Neuronal stem cell (in vitro differentiated cells): ENCODE measurements around the gene UPF1.

Source experiments
- DNase-seq: peaks from one replicate; pipeline ENCODE4 v3.0.0-alpha.2; 2013; ENCODE audit warnings: low spot score
- H2AFZ ChIP-seq: one replicate; pipeline ENCODE4 v1.6.1; 2013; ENCODE audit warnings: mild to moderate bottlenecking, low read length, inconsistent platforms
- H2AK5ac ChIP-seq: 2 replicates; pipeline ENCODE4 v1.6.1; 2013; ENCODE audit warnings: low read depth, mild to moderate bottlenecking, inconsistent platforms, low read length, moderate library complexity, mixed read lengths
- H2BK120ac ChIP-seq: 2 replicates; pipeline ENCODE4 v1.6.1; 2013; ENCODE audit warnings: low read depth, mild to moderate bottlenecking, inconsistent platforms, low read length, moderate library complexity, mixed read lengths
- H2BK12ac ChIP-seq: one replicate; pipeline ENCODE4 v1.6.1; 2013; ENCODE audit warnings: low read length, inconsistent platforms
- H2BK15ac ChIP-seq: 2 replicates; pipeline ENCODE4 v1.6.1; 2013; ENCODE audit warnings: mild to moderate bottlenecking, low read length, inconsistent platforms, mixed read lengths
- H2BK5ac ChIP-seq: one replicate; pipeline ENCODE4 v1.6.1; 2013; ENCODE audit warnings: inconsistent platforms, mild to moderate bottlenecking, low read length, moderate library complexity
- H3K14ac ChIP-seq: one replicate; pipeline ENCODE4 v1.6.1; 2013; ENCODE audit warnings: low read length, inconsistent platforms
- H3K18ac ChIP-seq: 2 replicates; pipeline ENCODE4 v1.6.1; 2013; ENCODE audit warnings: low read length, inconsistent platforms
- H3K23ac ChIP-seq: 2 replicates; pipeline ENCODE4 v1.6.1; 2013; ENCODE audit warnings: low read depth, mild to moderate bottlenecking, mixed read lengths, low read length, inconsistent platforms; ENCODE audit not compliant: poor library complexity
- H3K27ac ChIP-seq: replicated peaks from 3 replicates; pipeline ENCODE4 v1.5.1; 2013; ENCODE audit warnings: low read length, inconsistent platforms
- H3K27me3 ChIP-seq, 3 experiments: 2 replicates each; pipeline ENCODE4 v1.6.1; 2013; ENCODE audit warnings: low read length in 3 of 3, mild to moderate bottlenecking in 2 of 3, inconsistent platforms in 1 of 3, low read depth in 1 of 3, mixed read lengths in 1 of 3, moderate library complexity in 1 of 3; ENCODE audit not compliant: control insufficient read depth in 3 of 3, insufficient read depth in 3 of 3
- H3K36me3 ChIP-seq, 2 donors: replicated peaks in 1 of 2; 2 replicates each; pipeline ENCODE4 v1.6.1; 2013; ENCODE audit warnings: low read length in 2 of 2; ENCODE audit not compliant: control insufficient read depth in 2 of 2, insufficient read depth in 2 of 2
- H3K4ac ChIP-seq: 2 replicates; pipeline ENCODE4 v1.6.1; 2013; ENCODE audit warnings: inconsistent platforms, mild to moderate bottlenecking, low read length, moderate library complexity
- H3K4me1 ChIP-seq, 2 donors: 1 replicate in 1 of 2; 2 replicates in 1 of 2; pipeline ENCODE4 v1.6.1; 2013; ENCODE audit warnings: low read length in 2 of 2, low read depth in 1 of 2; ENCODE audit not compliant: control insufficient read depth in 2 of 2, insufficient read depth in 1 of 2
- H3K4me2 ChIP-seq: one replicate; pipeline ENCODE4 v1.6.1; 2013; ENCODE audit warnings: mild to moderate bottlenecking, low read length, inconsistent platforms; ENCODE audit not compliant: insufficient read depth, poor library complexity, severe bottlenecking
- H3K4me3 ChIP-seq, 2 donors: 2 replicates each; pipeline ENCODE4 v1.5.1; 2013; ENCODE audit warnings: low read length in 2 of 2, mild to moderate bottlenecking in 2 of 2, inconsistent platforms in 1 of 2, moderate library complexity in 1 of 2
- H3K79me1 ChIP-seq: one replicate; pipeline ENCODE4 v1.6.1; 2013; ENCODE audit warnings: low read depth, mild to moderate bottlenecking, inconsistent platforms, low read length, moderate library complexity
- H3K9ac ChIP-seq: one replicate; pipeline ENCODE4 v1.6.1; 2013; ENCODE audit warnings: mild to moderate bottlenecking, low read depth, low read length, inconsistent platforms; ENCODE audit not compliant: poor library complexity
- H3K9me3 ChIP-seq, 2 donors: replicated peaks in 1 of 2; 2 replicates each; pipeline versions ENCODE3 to v1.6.1; 2013; ENCODE audit warnings: low read length in 2 of 2, mild to moderate bottlenecking in 2 of 2, inconsistent platforms in 1 of 2, low read depth in 1 of 2, mixed read lengths in 1 of 2, moderate library complexity in 1 of 2; ENCODE audit not compliant: control insufficient read depth in 2 of 2, insufficient read depth in 1 of 2
- H4K8ac ChIP-seq: one replicate; pipeline ENCODE4 v1.6.1; 2013; ENCODE audit warnings: low read depth, mild to moderate bottlenecking, inconsistent platforms, low read length, moderate library complexity
- H4K91ac ChIP-seq: one replicate; pipeline ENCODE4 v1.6.1; 2013; ENCODE audit warnings: low read length, low read depth, mild to moderate bottlenecking, inconsistent platforms; ENCODE audit not compliant: poor library complexity
- WGBS, 2 donors: extraction: QIAGEN DNeasy Blood & Tissue Kit; methylation state at CpG; one replicate each; pipeline ENCODE4 v1.1.7; 2013; ENCODE audit warnings: missing lambda C conversion rate in 2 of 2, mixed read lengths in 1 of 2; ENCODE audit not compliant: insufficient read length in 2 of 2, insufficient replicate concordance in 1 of 2; ENCODE audit errors: extremely low coverage in 2 of 2; 5-methylcytosine and 5-hydroxymethylcytosine counted together

The UPF1 gene

GRCh38 chr19:18859676-18860301, 28.0 kb downstream of the UPF1 start:
- DNase-seq = no peak
- no peak overlapping the region for H3K4me3 ChIP-seq
- H3K36me3 ChIP-seq = peaks cover 87 to 97% of the 10 kb centered on the region in 2 donors
- H3K9ac ChIP-seq = peak overlapping the region; percentile 30
- no peaks in the 10 kb centered on the region for H3K9me3 ChIP-seq
- H4K8ac ChIP-seq = no peak overlapping the region
- H3K4ac ChIP-seq = no peak overlapping the region
- H2BK120ac ChIP-seq = no peak overlapping the region
- peaks cover 6% of the 10 kb centered on the region for H3K79me1 ChIP-seq
- no peak overlapping the region for H2AFZ ChIP-seq
- H3K4me2 ChIP-seq = no peak overlapping the region
- H3K23ac ChIP-seq = no peak overlapping the region
- H4K91ac ChIP-seq = no peak overlapping the region
- H2BK12ac ChIP-seq = no peak overlapping the region
- H3K27me3 ChIP-seq = no peaks in the 10 kb centered on the region
- H2BK5ac ChIP-seq = peak overlapping the region; percentile 76
- no peak overlapping the region for H3K27ac ChIP-seq
- H2BK15ac ChIP-seq = no peak overlapping the region
- no peak overlapping the region for H3K14ac ChIP-seq
- no peak overlapping the region for H2AK5ac ChIP-seq
- no peaks in the 10 kb centered on the region for H3K4me1 ChIP-seq
- no peak overlapping the region for H3K18ac ChIP-seq
- no CpG with 5 or more reads among the region's 12 CpGs for WGBS, 2 donors

GRCh38 chr19:18860302-18860700, 28.5 kb downstream of the UPF1 start:
- no peak overlapping the region for H2AFZ ChIP-seq
- H2BK120ac ChIP-seq = no peak overlapping the region
- H3K14ac ChIP-seq = no peak overlapping the region
- DNase-seq = no peak
- no peak overlapping the region for H3K18ac ChIP-seq
- H3K4me1 ChIP-seq = no peaks in the 10 kb centered on the region
- H2AK5ac ChIP-seq = no peak overlapping the region
- peaks cover 82 to 97% of the 10 kb centered on the region in 2 donors for H3K36me3 ChIP-seq
- peaks cover 6% of the 10 kb centered on the region for H3K79me1 ChIP-seq
- WGBS, 2 donors = no CpG with 5 or more reads among the region's 11 CpGs
- H2BK12ac ChIP-seq = no peak overlapping the region
- H4K8ac ChIP-seq = no peak overlapping the region
- H3K27me3 ChIP-seq = no peaks in the 10 kb centered on the region
- H3K9ac ChIP-seq = no peak overlapping the region
- no peak overlapping the region for H4K91ac ChIP-seq
- H2BK15ac ChIP-seq = no peak overlapping the region
- no peak overlapping the region for H3K27ac ChIP-seq
- H3K4me2 ChIP-seq = no peak overlapping the region
- no peak overlapping the region for H2BK5ac ChIP-seq
- no peak overlapping the region for H3K4ac ChIP-seq
- no peaks in the 10 kb centered on the region for H3K9me3 ChIP-seq
- no peak overlapping the region for H3K23ac ChIP-seq
- H3K4me3 ChIP-seq = no peak overlapping the region

- no CpG with 5 or more reads among the region's 17 CpGs for WGBS, 2 donors
- Histone ChIP-seq H4K8ac (no peak overlapping the region), H4K91ac (no peak overlapping the region), H3K9ac (peak overlapping the region; percentile 68), H2BK15ac (no peak overlapping the region), H3K9me3 (no peaks in the 10 kb centered on the region), H3K4me1 (no peaks in the 10 kb centered on the region), H2BK12ac (no peak overlapping the region), H3K18ac (no peak overlapping the region), H3K36me3 (peaks cover 81 to 97% of the 10 kb centered on the region in 2 donors), H3K79me1 (peaks cover 6% of the 10 kb centered on the region), H3K23ac (no peak overlapping the region), H3K27me3 (no peaks in the 10 kb centered on the region), H3K14ac (no peak overlapping the region), H2BK120ac (no peak overlapping the region), H3K4me2 (no peak overlapping the region), H2BK5ac (no peak overlapping the region), H3K4me3 (no peak overlapping the region), H3K27ac (no peak overlapping the region), H2AK5ac (no peak overlapping the region), H2AFZ (no peak overlapping the region), H3K4ac (no peak overlapping the region)
- no peak for DNase-seq
Observed at GRCh38 chr19:18860725-18861124, 29.0 kb downstream of the UPF1 start.

- no peak for DNase-seq
- H3K36me3 ChIP-seq = peaks cover 81 to 97% of the 10 kb centered on the region in 2 donors
- no peak overlapping the region for H3K4ac ChIP-seq
- no peak overlapping the region for H2AFZ ChIP-seq
- no peak overlapping the region for H3K14ac ChIP-seq
- H3K18ac ChIP-seq = no peak overlapping the region
- H3K27me3 ChIP-seq = no peaks in the 10 kb centered on the region
- no peak overlapping the region for H4K8ac ChIP-seq
- WGBS, 2 donors = no CpG with 5 or more reads among the region's 9 CpGs
- H3K27ac ChIP-seq = no peak overlapping the region
- no peak overlapping the region for H2AK5ac ChIP-seq
- no peak overlapping the region for H2BK15ac ChIP-seq
- H2BK5ac ChIP-seq = no peak overlapping the region
- H3K9me3 ChIP-seq = no peaks in the 10 kb centered on the region
- peaks cover 8% of the 10 kb centered on the region for H3K79me1 ChIP-seq
- H3K4me3 ChIP-seq = no peak overlapping the region
- H3K9ac ChIP-seq = no peak overlapping the region
- H3K23ac ChIP-seq = no peak overlapping the region
- no peak overlapping the region for H3K4me2 ChIP-seq
- H2BK120ac ChIP-seq = no peak overlapping the region
- H4K91ac ChIP-seq = no peak overlapping the region
- no peak overlapping the region for H2BK12ac ChIP-seq
- H3K4me1 ChIP-seq = no peaks in the 10 kb centered on the region
Observed at GRCh38 chr19:18861235-18861634, 29.5 kb downstream of the UPF1 start.
